HCT116 (cell line): Measurements from ENCODE around the gene MYO1E.

Source experiments
- CTCF ChIP-seq, 3 experiments: fragments of 200-600 bp in 1 of 3; sonication (generic) in 1 of 3; IDR thresholded peaks in 2 of 3; conservative IDR thresholded peaks in 1 of 3; 2 replicates each; pipeline ENCODE4 v1.5.1; 2012 to 2017; ENCODE audit warnings: low read depth in 2 of 3, low read length in 2 of 3, antibody characterized with exemption in 1 of 3, borderline replicate concordance in 1 of 3, control low read depth in 1 of 3, mild to moderate bottlenecking in 1 of 3, mixed read lengths in 1 of 3, mixed run types in 1 of 3, moderate library complexity in 1 of 3; ENCODE audit not compliant: insufficient read depth in 1 of 3
- EGR1 ChIP-seq: IDR thresholded peaks from 2 replicates; pipeline ENCODE4 v1.6.1; 2012; ENCODE audit warnings: low read depth
- EZH2 ChIP-seq: fragments of 200-600 bp; sonication (generic); IDR thresholded peaks from 2 replicates; pipeline ENCODE4 v1.6.1; 2017; ENCODE audit warnings: antibody characterized with exemption, mixed run types
- EZH2phosphoT487 ChIP-seq: fragments of 200-600 bp; IDR thresholded peaks from 2 replicates; pipeline ENCODE4 v1.6.1; 2018; ENCODE audit warnings: antibody characterized with exemption, borderline replicate concordance
- JUND ChIP-seq: IDR thresholded peaks from 2 replicates; pipeline ENCODE4 v1.6.1; 2012
- POLR2A ChIP-seq: IDR thresholded peaks from 2 replicates; pipeline ENCODE4 v1.7.0; 2011; ENCODE audit warnings: borderline replicate concordance; ENCODE audit not compliant: insufficient read depth, insufficient read length; ENCODE audit errors: extremely low read depth
- SP1 ChIP-seq: IDR thresholded peaks from 2 replicates; pipeline ENCODE4 v1.6.1; 2012; ENCODE audit warnings: low read depth
- ZBTB33 ChIP-seq: IDR thresholded peaks from 2 replicates; pipeline ENCODE4 v1.6.1; 2011; ENCODE audit warnings: mild to moderate bottlenecking, low read length, moderate library complexity; ENCODE audit not compliant: insufficient replicate concordance; ENCODE audit errors: extremely low read depth

GRCh38 chr15:59174835-59175831 lies 197.5 kb downstream of the MYO1E start:
- TF ChIP-seq POLR2A (no peak), EZH2 (no peak), CTCF (IDR thresholded peaks at IDR 0.05 in 2 of 3, conservative IDR thresholded peaks at IDR 0.05 in 1 of 3; ENCODE audit: borderline replicate concordance in 1 of 3, insufficient read depth in 1 of 3, low read depth in 2 of 3, low read length in 2 of 3) (peak; percentile 70 to 74 (median 72)), ZBTB33 (no peak), JUND (no peak; the same call in 1 of the 2 replicates), EGR1 (no peak), EZH2phosphoT487 (no peak), SP1 (peak; percentile 6; the same call in 1 of the 2 replicates)
